HL-60/S4 (cell line): ENCODE data around the gene ACTG2.

Source experiments
- in situ Hi-C: fragments of 300-500 bp; cut with MboI; formaldehyde crosslinking; loops from 2 replicates; pipeline ENCODE4 v1.14.3; 2022; ENCODE audit warnings: low sequenced_read_pairs

ACTG2 gene

GRCh38 chr2:73911548-73912208, 18.9 kb downstream of the ACTG2 start:
- in situ Hi-C loops = no loop called here

DNA sequence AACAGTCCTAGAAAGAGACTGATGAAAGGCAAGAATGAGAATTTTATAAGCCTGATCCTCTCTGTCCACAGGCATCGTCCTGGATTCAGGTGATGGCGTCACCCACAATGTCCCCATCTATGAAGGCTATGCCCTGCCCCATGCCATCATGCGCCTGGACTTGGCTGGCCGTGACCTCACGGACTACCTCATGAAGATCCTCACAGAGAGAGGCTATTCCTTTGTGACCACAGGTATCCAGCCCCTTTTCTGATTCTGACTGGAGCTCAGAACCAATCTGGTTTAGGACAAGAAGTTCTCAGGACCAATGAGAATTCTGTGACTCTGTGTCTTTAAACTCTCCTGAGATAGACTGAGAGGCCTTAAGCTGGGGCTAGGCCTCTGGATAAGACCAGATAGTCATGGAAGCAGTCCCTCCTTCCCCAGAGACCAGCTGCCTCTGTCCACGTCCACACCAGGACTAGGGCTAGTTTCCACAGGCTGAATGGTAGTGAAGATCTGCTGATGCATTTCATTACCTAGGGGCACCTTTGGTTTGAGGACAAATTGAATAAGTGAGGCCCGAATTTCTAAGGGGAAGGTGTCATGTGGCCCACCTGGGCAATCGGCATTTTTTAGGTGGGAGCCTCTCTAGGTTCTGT, 20.7 kb downstream of the ACTG2 start:
- in situ Hi-C loops = no loop called here

DNA sequence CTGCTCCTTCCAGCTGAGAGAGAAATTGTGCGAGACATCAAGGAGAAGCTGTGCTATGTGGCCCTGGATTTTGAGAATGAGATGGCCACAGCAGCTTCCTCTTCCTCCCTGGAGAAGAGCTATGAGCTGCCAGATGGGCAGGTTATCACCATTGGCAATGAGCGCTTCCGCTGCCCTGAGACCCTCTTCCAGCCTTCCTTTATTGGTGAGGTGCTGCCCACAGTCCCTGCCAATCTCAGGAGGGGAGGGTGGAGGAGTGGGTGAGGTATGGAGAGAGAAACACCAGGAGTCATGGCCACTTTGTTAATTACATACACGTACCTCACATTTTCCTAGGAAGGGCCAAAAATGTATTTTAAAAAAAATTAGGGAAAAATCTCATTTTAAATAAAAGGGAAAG, 21.9 kb downstream of the ACTG2 start:
- in situ Hi-C loops = no loop called here

DNA sequence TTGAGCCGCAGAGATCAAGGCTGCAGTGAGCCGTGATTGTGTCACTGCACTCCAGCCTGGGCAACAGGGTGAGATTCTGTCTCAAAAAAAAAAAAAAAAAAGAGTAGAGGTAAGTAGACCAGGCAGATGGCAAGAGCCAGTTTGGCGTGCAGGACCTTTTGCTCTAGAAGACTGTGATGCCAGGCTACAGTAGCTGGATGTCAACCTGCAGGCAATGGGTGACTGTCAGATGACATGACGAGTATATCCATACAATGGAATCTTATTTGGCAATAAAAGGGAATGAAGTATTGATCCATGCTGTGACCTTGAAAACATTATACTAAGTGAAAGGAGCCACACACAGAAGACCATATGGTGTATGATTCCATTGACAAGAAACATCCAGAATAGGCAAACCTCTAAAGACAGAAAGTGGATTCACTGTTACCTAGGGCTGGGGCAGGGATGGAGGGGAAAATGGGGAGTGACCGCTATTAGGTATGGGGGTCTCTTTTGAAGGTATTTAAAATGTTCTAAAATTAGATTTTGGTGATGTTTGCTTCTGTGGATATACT, 22.7 kb downstream of the ACTG2 start:
- in situ Hi-C loops = no loop called here

GRCh38 chr2:73916666-73917065, 23.9 kb downstream of the ACTG2 start:
- in situ Hi-C loops = no loop called here

GRCh38 chr2:73917296-73917695, 24.5 kb downstream of the ACTG2 start:
- in situ Hi-C loops = no loop called here

- in situ Hi-C loops = no loop called here
These were observed 24.9 kb downstream of the ACTG2 start for GRCh38 chr2:73917696-73918207.

- in situ Hi-C loops = no loop called here
These were observed 26.0 kb downstream of the ACTG2 start for GRCh38 chr2:73918856-73919255.

- in situ Hi-C loops = no loop called here
These were observed 26.9 kb downstream of the ACTG2 start for GRCh38 chr2:73919596-73920228.

DNA sequence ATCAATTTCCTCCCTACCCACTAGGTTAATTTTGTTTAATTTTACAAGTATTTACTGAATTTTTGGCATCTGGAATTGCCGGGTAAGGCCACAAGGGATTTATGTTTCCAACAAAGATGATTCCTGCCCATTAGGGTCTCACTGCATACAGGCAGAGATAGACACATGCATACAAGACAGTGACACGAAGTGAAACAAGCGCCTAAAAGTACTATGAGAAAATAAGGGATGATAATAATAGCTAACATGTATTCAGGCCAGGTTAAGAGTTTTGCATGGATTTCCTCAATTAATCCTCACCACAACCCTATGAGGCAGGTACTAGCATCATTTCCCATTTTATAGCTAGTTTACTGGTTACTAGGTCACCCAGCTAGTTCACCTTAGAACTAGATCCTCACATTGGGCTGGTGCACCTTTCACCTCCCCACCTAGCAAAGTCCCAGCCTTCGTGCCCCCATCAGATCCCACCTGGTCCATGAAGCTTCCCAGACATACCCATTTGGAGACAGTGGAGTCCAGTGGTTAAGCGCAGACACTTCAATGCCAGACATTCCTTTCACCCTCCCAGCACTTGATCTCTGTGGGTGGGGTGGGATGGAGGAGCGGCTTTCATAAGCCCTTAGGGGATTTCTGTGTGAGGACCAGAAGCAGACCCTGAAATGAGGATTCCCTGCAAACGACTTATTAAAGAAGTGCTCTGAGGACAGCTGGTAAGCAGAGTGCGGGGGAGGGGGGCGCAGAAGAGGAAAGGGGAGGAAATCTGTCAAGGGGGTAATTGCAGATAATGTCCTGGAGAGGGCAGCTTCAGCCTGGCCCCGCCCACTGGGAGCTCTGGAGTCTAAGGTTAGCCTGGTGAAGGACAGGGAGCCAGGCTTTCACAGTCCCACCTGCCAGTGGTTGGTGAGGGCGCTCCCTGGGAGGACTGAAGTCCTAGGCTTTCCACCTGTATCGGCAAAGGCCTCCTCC, 28.1 kb downstream of the ACTG2 start:
- in situ Hi-C loops = no loop called here

GRCh38 chr2:73921581-73921980, 28.8 kb downstream of the ACTG2 start:
- in situ Hi-C loops = no loop called here

GRCh38 chr2:73922681-73923080, 29.9 kb downstream of the ACTG2 start:
- in situ Hi-C loops = no loop called here

GRCh38 chr2:73925033-73925704, 32.4 kb downstream of the ACTG2 start:
- in situ Hi-C loops = no loop called here

GRCh38 chr2:73925853-73926492, 33.2 kb downstream of the ACTG2 start:
- in situ Hi-C loops = no loop called here

DNA sequence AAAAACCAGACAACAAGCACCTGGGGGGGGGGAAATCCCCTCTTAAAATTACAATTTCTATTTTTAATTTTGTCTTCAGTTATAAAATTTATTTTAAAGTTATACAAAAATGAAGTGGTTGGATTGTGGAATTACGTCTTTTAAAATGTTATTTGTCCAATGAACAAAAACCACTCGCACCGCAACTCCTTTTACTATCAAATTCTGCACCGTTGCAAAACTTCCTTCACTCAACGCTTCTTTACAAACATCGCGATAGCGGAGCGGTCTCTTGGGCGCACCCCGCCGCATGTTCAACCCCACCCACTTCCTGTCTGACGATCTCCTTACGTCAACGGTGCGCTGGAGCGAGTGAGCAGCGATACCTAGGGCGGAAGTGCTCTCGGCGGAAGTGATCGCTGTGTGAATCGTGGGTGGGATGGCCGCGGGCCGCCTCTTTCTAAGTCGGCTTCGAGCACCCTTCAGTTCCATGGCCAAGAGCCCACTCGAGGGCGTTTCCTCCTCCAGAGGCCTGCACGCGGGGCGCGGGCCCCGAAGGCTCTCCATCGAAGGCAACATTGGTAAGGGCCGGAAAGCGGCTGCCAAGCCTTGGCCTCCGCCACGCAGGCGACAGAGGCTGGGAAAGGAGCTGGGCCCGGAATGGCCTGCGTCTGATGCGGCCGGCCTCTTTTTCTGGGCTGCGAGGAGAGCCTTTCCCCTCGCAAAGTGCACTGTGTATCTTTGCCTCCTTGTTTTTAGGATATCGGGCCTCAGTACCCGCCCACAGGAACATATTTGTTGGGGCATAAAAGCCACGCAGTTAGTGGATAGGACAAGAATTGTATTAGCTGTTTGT, 33.9 kb downstream of the ACTG2 start, which contains the start of gene DGUOK:
Gene DGUOK, plus strand, starts transcription at position 388 of the 835 bp plus-strand sequence. Its CDS starts 31 bp downstream, at position 419.
- in situ Hi-C loops = no loop called here

GRCh38 chr2:73927344-73927743, 34.5 kb downstream of the ACTG2 start:
- in situ Hi-C loops = no loop called here

DNA sequence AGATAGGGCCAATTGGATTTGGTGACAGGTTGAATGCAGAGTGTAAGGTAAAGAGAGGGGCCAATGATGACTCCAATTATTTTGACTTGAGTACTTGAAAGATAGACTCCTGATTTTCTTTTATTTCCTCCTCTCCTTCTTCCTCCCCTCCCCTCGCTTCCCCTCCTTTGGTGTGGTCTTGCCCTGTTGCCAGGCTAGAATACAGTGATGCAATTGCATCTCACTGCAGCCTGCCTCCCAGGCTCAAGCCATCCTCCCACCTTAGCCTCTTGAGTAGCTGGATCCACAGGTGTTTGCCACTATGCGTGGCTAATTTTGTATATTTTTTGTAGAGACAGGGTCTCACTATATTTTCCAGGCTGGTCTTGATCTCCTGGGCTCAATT, 36.1 kb downstream of the ACTG2 start:
- in situ Hi-C loops = no loop called here

DNA sequence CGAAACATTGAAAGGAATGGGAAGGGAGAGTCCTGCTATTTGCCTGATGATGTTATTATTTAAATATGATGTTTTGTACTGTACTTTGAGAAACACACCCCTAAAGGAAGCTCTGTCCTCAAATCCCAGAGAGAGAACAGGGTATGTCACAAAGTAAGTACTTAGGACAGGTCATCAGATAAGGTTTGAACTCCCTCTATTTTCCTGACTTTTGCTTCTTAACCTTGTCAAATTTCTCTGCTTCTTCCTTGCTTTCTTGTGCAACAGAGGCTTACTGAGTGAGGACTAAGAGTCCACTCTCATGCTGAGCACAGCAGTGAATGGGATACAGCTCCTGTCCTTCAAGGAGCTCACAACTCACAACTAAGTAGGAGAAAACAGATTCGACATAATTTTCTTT, 37.6 kb downstream of the ACTG2 start:
- in situ Hi-C loops = no loop called here
